Stimulated activated CD4-positive, alpha-beta T cell treated with anti-CD3 and anti-CD28 coated beads, Interleukin-2, amount 100 ng/mL, for 4 hours (primary cell): Measurements from ENCODE around the gene LMAN1L.

Experiments
- DNase-seq: peaks from one replicate; pipeline ENCODE4 v3.0.0-alpha.2; 2020; ENCODE audit warnings: low read depth

Gene LMAN1L

GRCh38 chr15:74837482-74838136 lies 25.0 kb downstream of the LMAN1L start:
- no peak for DNase-seq

GRCh38 chr15:74838137-74838516 lies 25.5 kb downstream of the LMAN1L start:
- no peak for DNase-seq

- DNase-seq, result no peak
These were observed 26.3 kb downstream of the LMAN1L start for GRCh38 chr15:74838746-74839525.

- no peak for DNase-seq
These were observed 27.1 kb downstream of the LMAN1L start for GRCh38 chr15:74839526-74840395.

GRCh38 chr15:74840851-74841775 lies 28.5 kb downstream of the LMAN1L start:
- no peak for DNase-seq

GRCh38 chr15:74841891-74842373 lies 29.3 kb downstream of the LMAN1L start:
- no peak for DNase-seq

GRCh38 chr15:74842581-74843444 lies 30.2 kb downstream of the LMAN1L start, which contains the start of gene ULK3:
TSS of gene ULK3 (minus strand) at chr15:74843156. CDS start at chr15:74843105, 51 bp downstream.
- DNase-seq, result peak; percentile 89

- no peak for DNase-seq
These were observed 30.8 kb downstream of the LMAN1L start for GRCh38 chr15:74843445-74843828.

GRCh38 chr15:74843891-74844299 lies 31.3 kb downstream of the LMAN1L start:
- DNase-seq, result no peak

GRCh38 chr15:74844319-74845207 lies 31.9 kb downstream of the LMAN1L start:
- DNase-seq, result no peak

- DNase-seq, result peak; percentile 30
These were observed 32.6 kb downstream of the LMAN1L start for GRCh38 chr15:74845208-74845568.

- DNase-seq, result no peak
These were observed 32.9 kb downstream of the LMAN1L start for GRCh38 chr15:74845581-74845980.

- no peak for DNase-seq
These were observed 34.8 kb downstream of the LMAN1L start for GRCh38 chr15:74847432-74847831.

GRCh38 chr15:74850393-74850792 lies 37.8 kb downstream of the LMAN1L start:
- DNase-seq, result no peak

GRCh38 chr15:74851960-74852359 lies 39.3 kb downstream of the LMAN1L start:
- no peak for DNase-seq

GRCh38 chr15:74854453-74855022 lies 41.9 kb downstream of the LMAN1L start:
- no peak for DNase-seq

GRCh38 chr15:74855857-74856256 lies 43.2 kb downstream of the LMAN1L start:
- no peak for DNase-seq

GRCh38 chr15:74856537-74856936 lies 43.9 kb downstream of the LMAN1L start:
- DNase-seq, result no peak

GRCh38 chr15:74857082-74857655 lies 44.5 kb downstream of the LMAN1L start:
- no peak for DNase-seq
